HG03460 (cell line): ENCODE results near the gene NOC4L.
"Not testable (repeated sequence)": the region's sequence is repeated elsewhere in the genome, so short reads cannot be mapped to it uniquely, and the experiment has no call there.

Experiments used
- ATAC-seq: cut with Tn5 transposase; IDR thresholded peaks from one replicate; pipeline ENCODE4 v1.9.1; 2021; ENCODE audit not compliant: unreplicated experiment

Gene NOC4L

DNA sequence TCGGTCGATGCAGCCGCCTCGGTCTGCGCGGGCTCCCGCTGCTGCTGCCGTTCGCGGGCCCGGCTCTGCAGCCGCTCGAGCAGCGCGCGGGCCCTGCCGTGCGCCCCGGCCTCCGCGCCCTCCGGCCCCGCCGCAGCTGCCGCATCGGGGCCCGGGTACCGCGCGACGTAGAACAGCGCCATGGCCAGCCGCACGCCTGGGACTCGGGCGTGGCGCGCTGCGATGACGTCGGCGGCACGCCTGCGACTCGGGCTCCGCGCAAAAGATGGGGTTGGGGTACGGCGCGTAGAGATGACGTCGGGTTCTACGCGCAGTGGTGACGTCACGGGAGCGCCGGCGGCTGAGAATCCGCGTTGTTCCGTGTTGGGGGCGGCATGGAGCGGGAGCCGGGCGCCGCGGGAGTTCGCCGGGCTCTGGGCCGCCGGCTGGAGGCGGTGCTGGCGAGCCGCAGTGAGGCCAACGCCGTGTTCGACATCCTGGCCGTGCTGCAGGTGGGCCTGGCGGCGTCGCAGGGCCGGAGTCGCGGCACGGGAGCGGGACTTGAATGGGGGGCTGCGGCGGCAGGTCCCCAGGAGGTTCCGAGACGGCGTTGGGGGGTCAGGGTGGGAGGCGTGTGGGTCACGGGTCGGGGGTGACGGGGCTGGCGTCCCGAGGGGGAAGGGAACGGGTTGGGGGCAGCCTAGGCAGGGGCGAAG lies at the start of gene NOC4L, which contains the start of gene DDX51:
TSS of gene NOC4L (plus strand) at position 343 of the 695 bp plus-strand sequence. CDS start at position 375, 32 bp downstream.
TSS of gene DDX51 (minus strand) at position 205 of the 695 bp plus-strand sequence. CDS start at position 182, 23 bp downstream.
- ATAC-seq = peak; percentile 78

DNA sequence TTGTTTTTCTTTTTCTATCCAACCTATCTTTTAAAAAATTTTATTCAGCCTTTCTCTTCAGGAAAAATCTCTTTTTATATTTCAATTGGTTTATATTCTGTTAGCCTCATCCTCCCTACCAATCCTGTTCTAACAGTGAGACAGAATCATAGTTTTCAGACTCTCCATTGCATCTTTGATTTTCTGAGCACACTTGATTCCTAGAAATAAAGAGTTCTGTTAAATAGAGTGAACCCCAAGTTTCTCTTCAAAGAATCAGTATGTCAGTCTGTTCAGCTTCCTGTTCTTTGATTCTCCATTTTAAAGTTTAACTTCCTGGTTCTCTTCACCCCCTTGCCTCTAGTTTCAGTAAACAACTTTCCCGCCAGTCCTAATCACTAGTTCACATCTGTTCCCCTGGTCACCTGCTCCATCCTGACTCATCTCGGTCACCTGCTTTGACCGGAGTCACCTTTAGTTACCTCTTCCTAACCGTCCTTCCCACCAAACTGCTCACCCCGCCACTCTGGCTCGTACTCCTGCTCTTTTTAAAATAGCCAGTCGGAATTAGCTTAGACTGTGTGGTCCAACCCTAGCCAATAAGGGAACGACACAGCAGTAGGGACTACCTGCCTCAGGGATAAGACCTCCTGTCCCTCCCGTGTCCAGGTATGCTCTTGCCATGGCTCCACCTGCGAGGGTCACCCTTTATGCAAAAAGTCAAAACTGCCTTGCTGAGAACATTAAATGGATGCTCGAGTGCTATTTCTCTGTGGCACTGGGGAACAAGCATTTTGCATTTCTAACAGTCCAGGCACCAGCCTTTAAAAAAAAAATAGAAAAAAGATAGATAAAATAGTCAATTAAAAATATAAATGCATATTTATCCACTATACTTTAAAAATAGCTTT lies 48.5 kb upstream of the NOC4L start:
- no peak for ATAC-seq

DNA sequence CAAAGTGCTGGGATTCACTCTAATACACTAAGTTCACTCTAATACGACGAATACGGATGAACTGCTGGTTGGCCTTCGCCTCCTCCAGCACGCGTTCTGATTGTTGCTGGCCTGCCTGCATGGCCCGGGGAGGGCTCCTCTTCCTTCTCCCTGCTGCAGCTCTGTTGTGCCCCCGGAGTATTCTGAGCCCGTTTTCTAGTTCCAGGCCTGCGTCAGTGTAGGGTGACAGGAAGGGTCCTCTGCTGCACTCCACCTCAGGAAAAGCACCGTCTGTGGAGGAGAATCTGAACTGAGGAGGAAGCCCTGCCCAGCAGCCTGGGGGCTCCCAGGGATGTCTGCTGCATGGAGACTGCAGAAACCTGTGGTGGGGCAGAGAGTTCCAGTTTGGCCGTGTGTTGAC lies 44.5 kb upstream of the NOC4L start:
- ATAC-seq = no peak

GRCh38 chr12:132100306-132101065 lies 43.8 kb upstream of the NOC4L start:
- ATAC-seq = no peak

DNA sequence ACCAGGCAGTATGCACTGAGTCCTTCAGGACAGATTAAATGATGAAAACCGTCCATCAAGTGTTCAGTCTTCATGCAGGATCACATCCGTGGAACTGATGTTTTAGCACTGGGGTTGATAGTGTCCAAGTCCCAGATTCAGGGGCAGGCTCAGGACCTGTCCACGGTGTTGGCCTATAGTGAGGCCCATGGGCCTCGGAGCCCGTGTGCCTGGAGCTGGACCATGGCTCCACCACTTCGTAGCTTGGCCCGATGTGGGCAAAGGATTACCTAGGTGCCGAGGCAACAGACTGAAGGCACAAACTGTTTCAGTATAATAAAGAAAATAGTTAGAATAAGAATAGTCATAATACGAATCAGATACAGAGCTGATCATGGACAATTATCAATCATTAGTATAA lies 42.0 kb upstream of the NOC4L start:
- ATAC-seq = no peak

GRCh38 chr12:132103072-132103471 lies 41.2 kb upstream of the NOC4L start:
- not testable (repeated sequence) for ATAC-seq

- ATAC-seq = no peak
These were observed 40.5 kb upstream of the NOC4L start for GRCh38 chr12:132103542-132104308.

GRCh38 chr12:132105467-132105866 lies 38.8 kb upstream of the NOC4L start:
- ATAC-seq = no peak

DNA sequence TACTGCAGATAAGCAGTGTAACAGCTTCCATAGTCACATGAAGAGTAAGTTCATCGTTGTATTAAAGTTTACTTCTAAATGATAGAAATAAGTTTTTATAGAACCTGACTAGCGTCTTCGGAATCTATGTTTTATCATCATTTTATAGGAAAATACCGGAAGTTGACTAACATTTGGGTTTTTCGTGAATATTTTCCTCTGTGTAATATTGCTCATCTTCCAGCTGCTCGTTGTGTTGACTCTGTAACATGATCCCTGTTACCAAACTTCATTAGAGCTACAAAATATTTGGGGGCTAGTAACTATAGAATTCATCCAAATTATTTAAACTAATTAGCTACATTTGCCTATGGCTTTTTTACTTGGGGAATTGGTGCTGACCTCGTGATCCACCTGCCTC lies 37.3 kb upstream of the NOC4L start:
- ATAC-seq = no peak

DNA sequence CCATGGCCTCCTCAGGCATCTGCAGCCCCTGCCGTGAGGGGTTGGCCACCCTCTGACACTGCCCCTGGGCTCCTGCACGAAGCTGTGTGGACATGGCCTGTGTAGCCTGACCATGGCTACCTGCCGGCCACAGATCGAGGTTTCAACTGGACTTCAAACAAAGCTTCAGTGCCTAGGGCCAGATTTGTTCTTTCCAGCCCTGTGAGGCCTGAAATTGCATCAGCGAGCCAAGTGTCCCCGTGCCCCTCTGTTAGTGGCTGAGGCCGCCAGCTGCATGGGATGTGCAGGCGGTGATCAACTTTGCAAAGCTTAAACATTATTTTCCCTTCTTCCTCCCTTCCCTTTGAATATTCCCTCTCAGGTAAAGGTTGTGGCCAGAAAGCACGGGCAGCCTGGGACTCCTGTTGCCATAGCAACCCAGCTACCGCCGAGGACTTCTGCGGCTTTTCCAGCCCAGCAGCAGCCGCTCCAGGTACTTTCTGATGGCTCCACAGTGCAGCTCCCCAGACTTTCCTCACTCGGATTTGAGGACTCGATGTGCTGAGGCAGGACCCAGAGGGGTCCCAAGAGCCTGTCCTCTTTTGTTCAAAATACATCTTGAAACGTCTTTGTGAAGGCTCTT lies 35.9 kb upstream of the NOC4L start:
- ATAC-seq = no peak

DNA sequence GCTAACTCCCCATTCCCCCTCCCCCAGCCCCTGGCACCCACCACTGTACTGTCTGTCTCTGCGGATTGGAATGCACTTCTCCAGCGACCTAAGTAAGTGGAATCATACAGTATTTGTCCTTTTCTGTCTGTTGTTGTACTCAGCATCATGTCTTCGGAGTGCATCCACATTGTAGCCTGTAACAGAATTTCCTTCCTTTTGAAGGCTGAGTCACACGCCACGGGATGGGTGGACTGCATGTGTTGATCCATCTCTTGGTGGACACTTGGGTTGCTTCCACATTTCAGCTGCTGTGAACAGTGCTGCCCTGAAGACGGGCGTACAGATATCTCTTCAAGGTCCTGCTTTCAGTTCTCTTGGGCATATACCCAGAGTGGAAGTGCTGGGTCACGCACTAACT lies 34.5 kb upstream of the NOC4L start:
- ATAC-seq = no peak

DNA sequence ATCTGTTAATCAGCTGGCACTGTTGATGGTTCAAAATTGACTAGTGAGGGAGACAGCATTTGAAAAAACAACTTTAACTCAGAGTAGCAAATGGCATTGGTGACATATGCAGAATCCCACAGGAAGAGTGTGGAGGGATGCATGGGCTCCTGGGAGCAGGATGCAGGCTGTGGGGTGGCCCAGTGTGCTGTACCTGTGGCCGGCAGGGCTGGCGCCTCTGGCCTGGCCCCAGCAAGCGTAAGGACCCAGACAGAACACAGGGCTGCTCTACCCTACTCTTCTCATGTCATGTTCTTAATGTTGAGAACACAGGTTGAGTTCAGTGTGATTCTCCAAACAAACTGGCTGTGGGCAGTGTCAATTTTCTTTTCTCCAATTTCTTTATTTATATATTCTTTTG lies 33.6 kb upstream of the NOC4L start:
- ATAC-seq = no peak

GRCh38 chr12:132111654-132112304 lies 32.5 kb upstream of the NOC4L start:
- no peak for ATAC-seq

DNA sequence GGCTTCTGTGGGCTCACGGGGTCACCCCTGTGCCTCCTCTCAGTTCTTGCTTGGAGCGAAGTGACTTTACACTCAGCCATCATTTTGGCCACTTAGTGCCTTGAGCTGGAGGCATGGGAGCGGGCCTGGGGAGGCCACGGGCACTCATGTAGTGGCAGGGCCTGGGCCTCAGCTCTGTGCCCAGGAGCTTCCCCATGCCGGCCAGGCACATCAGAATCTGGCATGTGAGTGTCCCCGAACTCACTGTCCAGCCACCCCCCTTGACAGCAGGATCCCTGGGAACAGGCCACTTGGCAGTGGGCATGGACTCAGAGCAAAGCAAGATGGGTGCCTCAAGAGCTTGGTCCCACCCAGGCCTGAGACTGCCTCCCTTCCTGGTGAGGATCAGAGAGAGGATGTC lies 29.6 kb upstream of the NOC4L start:
- no peak for ATAC-seq

DNA sequence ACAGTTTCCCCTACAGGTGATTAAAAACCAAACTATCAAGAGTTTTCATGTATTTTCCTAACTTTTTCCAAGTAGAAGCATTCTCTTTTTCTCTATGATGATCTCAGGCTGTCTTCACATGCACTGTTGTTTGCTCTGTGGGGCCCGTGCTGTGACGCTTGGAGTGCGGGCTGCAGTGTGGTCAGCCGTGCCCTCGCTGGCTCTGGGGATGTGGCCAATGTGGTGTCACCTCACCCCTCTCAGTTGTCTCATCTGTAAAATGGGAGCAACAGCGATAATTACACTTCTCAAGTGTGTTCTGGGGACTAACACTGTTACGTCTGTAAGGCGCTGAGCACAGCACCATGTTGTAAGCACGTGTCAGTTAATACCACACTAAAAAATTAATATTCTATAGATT lies 28.8 kb upstream of the NOC4L start:
- no peak for ATAC-seq

- ATAC-seq = no peak
These were observed 27.3 kb upstream of the NOC4L start for GRCh38 chr12:132116709-132117557.

- no peak for ATAC-seq
These were observed 26.7 kb upstream of the NOC4L start for GRCh38 chr12:132117558-132117875.

DNA sequence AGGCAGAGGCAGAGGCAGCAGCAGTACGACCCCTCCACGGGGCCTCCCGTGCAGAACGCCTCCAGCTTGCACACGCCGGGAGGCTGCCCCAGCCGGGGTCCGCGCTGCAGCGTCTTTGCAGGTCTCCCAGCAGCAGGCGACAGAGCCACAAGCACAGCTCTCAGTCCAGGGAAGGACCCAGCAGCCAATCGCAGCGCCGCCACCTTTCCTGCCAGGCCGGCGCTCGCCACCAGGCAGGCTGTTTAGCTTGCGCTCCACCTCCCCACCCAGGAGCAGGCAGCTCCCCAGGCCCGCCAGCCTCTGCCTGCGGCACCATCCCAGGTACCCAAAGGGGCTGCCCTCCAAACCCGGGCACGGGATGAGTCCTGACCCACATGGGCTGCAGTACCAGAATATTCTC lies 25.4 kb upstream of the NOC4L start:
- no peak for ATAC-seq

DNA sequence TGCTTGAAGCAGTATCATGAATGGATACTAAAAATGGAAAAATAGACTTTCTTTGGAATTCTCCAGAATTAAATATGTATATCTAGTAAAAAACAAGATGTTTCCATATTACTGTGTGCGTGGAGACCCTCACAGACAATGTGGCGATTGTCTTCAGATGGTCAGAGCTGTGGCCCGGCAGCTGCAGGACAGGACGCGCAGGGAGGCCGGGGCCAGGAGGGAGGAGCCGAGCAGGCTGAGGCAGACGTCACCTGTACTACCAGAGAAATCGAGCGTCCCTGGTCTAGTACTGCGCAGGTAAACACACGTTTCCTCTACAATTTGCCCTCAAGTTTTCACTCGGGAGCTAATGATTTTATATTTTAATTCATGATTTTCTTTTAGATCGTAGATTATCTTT lies 23.0 kb upstream of the NOC4L start:
- no peak for ATAC-seq
